ENCODE data around the gene TRMT61A. TPM values are rescaled to one million over a fixed set of nuclear protein-coding genes. Genes with fewer than 3 reads are reported as not detected.

The TRMT61A gene
- total and polyA plus RNA-seq, 2 of the 13 experiments (the other 11 are each of a cell fraction or from before 2014, with no cell fraction given), result 6.5 to 13.6 TPM

DNA sequence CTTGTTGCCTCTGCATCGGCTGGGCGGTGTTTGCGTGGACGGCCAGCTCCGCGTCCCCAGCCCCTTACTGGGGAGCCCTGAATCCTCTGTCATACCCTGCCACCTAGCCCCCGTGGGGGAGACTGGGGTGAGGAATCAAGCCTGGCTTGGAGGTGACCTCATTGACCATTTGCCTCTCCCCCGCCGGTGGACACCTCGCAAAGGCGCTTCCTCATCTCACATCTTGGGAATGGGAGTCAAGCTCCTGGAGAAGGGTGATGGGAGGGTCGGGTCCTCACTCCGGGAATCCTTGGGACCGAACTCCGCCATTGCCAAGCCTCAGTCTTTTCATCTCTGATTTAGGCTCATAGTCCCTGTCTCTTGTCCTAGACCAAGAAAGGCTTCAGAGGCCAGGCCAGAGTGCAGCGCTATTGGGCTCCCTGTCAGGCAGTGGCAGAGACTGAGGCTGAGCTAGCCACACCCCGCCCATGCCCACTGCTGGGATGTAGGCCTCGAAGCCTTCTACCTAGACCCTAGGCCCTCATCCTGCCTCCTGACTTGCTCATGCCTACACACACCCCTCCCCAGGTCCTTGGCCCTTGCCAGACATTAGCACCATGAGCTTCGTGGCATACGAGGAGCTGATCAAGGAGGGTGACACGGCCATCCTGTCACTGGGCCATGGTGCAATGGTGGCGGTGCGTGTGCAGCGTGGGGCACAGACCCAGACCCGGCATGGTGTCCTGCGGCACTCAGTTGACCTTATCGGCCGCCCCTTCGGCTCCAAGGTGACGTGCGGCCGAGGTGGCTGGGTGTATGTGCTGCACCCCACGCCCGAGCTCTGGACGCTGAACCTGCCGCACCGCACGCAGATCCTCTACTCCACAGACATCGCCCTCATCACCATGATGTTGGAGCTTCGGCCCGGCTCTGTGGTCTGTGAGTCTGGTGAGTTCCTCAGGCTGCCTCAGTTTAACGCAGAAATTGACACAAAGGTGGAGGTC is 678 bp downstream of the TRMT61A start (continued):
- TF ChIP-seq, protein P1, sequence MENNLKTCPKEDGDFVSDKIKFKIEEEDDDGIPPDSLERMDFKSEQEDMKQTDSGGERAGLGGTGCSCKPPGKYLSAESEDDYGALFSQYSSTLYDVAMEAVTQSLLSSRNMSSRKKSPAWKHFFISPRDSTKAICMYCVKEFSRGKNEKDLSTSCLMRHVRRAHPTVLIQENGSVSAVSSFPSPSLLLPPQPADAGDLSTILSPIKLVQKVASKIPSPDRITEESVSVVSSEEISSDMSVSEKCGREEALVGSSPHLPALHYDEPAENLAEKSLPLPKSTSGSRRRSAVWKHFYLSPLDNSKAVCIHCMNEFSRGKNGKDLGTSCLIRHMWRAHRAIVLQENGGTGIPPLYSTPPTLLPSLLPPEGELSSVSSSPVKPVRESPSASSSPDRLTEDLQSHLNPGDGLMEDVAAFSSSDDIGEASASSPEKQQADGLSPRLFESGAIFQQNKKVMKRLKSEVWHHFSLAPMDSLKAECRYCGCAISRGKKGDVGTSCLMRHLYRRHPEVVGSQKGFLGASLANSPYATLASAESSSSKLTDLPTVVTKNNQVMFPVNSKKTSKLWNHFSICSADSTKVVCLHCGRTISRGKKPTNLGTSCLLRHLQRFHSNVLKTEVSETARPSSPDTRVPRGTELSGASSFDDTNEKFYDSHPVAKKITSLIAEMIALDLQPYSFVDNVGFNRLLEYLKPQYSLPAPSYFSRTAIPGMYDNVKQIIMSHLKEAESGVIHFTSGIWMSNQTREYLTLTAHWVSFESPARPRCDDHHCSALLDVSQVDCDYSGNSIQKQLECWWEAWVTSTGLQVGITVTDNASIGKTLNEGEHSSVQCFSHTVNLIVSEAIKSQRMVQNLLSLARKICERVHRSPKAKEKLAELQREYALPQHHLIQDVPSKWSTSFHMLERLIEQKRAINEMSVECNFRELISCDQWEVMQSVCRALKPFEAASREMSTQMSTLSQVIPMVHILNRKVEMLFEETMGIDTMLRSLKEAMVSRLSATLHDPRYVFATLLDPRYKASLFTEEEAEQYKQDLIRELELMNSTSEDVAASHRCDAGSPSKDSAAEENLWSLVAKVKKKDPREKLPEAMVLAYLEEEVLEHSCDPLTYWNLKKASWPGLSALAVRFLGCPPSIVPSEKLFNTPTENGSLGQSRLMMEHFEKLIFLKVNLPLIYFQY (CRISPR knock-in tag; IDR thresholded peaks at IDR 0.05; ENCODE audit: borderline replicate concordance), result no peak
- no peak for TF ChIP-seq HNF4G (IDR thresholded peaks at IDR 0.05; ENCODE audit: borderline replicate concordance, low read depth, low read length)
- TF ChIP-seq HNF4G (CRISPR knock-in tag; IDR thresholded peaks at IDR 0.05; ENCODE audit: borderline replicate concordance, low read depth), result no peak
- TF ChIP-seq, protein P2, sequence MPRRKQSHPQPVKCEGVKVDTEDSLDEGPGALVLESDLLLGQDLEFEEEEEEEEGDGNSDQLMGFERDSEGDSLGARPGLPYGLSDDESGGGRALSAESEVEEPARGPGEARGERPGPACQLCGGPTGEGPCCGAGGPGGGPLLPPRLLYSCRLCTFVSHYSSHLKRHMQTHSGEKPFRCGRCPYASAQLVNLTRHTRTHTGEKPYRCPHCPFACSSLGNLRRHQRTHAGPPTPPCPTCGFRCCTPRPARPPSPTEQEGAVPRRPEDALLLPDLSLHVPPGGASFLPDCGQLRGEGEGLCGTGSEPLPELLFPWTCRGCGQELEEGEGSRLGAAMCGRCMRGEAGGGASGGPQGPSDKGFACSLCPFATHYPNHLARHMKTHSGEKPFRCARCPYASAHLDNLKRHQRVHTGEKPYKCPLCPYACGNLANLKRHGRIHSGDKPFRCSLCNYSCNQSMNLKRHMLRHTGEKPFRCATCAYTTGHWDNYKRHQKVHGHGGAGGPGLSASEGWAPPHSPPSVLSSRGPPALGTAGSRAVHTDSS (CRISPR knock-in tag; conservative IDR thresholded peaks at IDR 0.05), result no peak
- TF ChIP-seq ZNF383 (CRISPR knock-in tag; IDR thresholded peaks at IDR 0.05; ENCODE audit: borderline replicate concordance), result no peak
- TF ChIP-seq, protein P3, sequence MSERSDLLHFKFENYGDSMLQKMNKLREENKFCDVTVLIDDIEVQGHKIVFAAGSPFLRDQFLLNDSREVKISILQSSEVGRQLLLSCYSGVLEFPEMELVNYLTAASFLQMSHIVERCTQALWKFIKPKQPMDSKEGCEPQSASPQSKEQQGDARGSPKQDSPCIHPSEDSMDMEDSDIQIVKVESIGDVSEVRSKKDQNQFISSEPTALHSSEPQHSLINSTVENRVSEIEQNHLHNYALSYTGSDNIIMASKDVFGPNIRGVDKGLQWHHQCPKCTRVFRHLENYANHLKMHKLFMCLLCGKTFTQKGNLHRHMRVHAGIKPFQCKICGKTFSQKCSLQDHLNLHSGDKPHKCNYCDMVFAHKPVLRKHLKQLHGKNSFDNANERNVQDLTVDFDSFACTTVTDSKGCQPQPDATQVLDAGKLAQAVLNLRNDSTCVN (CRISPR knock-in tag; IDR thresholded peaks at IDR 0.05; ENCODE audit: borderline replicate concordance), result no peak
- TF ChIP-seq, protein P4, sequence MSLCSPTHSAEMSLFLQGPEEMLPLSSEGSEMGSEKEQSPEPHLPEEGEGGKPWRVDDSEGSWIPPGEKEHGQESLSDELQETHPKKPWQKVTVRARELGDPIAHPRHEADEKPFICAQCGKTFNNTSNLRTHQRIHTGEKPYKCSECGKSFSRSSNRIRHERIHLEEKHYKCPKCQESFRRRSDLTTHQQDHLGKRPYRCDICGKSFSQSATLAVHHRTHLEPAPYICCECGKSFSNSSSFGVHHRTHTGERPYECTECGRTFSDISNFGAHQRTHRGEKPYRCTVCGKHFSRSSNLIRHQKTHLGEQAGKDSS (CRISPR knock-in tag; IDR thresholded peaks at IDR 0.05; ENCODE audit: borderline replicate concordance, low read depth), result 0 out of 2 replicates have a peak, but pooled peaks have one; percentile 32
- no peak for TF ChIP-seq ZNF619 (CRISPR knock-in tag; IDR thresholded peaks at IDR 0.05)
- TF ChIP-seq AGO1 (IDR thresholded peaks at IDR 0.05; ENCODE audit: low read depth, low read length, poor library complexity, severe bottlenecking), result no peak
- TF ChIP-seq EED (CRISPR knock-in tag; IDR thresholded peaks at IDR 0.05), result peak; percentile 58; the same call in 1 of the 2 replicates
- TF ChIP-seq, protein P5, sequence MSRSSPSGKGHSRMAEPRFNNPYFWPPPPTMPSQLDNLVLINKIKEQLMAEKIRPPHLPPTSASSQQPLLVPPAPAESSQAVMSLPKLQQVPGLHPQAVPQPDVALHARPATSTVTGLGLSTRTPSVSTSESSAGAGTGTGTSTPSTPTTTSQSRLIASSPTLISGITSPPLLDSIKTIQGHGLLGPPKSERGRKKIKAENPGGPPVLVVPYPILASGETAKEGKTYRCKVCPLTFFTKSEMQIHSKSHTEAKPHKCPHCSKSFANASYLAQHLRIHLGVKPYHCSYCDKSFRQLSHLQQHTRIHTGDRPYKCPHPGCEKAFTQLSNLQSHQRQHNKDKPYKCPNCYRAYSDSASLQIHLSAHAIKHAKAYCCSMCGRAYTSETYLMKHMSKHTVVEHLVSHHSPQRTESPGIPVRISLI (CRISPR knock-in tag; IDR thresholded peaks at IDR 0.05; ENCODE audit: borderline replicate concordance), result no peak
- TF ChIP-seq HHEX (CRISPR knock-in tag; IDR thresholded peaks at IDR 0.05), result no peak
- TF ChIP-seq RBFOX2 (IDR thresholded peaks at IDR 0.05; ENCODE audit: low read depth, low read length), result peak; percentile 24; the same call in 1 of the 2 replicates
- no peak for TF ChIP-seq ZNF207 (IDR thresholded peaks at IDR 0.05; ENCODE audit: borderline replicate concordance)
- 0 out of 2 replicates have a peak, but pooled peaks have one; percentile 1 for TF ChIP-seq ARHGAP35 (CRISPR knock-in tag; IDR thresholded peaks at IDR 0.05; ENCODE audit: borderline replicate concordance)
- TF ChIP-seq, protein P6, sequence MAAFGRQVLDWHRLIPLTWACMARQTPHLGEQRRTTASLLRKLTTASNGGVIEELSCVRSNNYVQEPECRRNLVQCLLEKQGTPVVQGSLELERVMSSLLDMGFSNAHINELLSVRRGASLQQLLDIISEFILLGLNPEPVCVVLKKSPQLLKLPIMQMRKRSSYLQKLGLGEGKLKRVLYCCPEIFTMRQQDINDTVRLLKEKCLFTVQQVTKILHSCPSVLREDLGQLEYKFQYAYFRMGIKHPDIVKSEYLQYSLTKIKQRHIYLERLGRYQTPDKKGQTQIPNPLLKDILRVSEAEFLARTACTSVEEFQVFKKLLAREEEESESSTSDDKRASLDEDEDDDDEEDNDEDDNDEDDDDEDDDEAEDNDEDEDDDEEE (CRISPR knock-in tag; IDR thresholded peaks at IDR 0.05), result no peak
